GM12874 (cell line): ENCODE data around the gene MYPOP.
A peak's percentile ranks its signal among the peaks of the same experiment; 100 is the strongest.

Source experiments
- TF ChIP-seq, protein P1 (sequence below): IDR thresholded peaks from 2 replicates; pipeline ENCODE4 v1.5.1; 2011; ENCODE audit warnings: low read depth, mild to moderate bottlenecking, control low read depth, low read length, moderate library complexity; ENCODE audit not compliant: insufficient read depth

The MYPOP gene

DNA sequence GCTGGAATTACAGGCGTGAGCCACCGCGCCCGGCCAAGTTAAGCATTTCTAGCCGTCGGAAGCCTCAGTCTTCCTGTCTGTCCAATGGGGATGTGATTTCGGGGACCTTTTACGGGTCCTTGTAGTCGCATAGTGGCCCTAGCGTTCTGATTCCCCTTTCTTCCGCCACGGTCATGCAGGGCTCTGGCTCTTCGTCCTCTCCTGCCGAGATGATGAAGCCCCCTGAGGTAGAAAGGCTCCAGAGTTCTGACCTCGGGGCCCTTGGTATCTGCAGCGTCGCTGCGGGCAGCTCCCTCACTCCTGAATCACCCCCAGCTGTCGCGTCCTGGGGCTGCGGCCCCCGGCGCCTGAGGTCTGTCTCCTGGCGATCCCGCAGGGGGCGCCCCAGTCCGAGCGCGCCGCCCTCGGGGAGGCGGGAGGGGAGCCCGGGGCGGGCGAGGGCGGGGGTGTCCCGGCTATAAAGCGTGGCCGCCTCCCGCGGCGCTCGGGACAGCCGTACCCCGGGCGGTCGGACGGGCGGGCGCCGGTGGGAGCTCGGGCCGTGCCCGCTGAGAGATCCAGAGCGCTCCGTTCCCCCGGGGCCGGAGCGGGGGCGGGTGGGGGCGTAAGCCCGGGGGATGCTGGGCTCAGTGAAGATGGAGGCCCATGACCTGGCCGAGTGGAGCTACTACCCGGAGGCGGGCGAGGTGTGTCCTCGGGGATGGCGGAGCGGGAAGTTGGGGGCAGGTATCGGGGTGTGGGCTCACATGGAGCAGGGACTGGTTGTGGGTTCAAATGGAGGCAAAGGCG, 38.4 kb downstream of the MYPOP start, which contains the start of gene FOXA3:
Gene FOXA3, plus strand, starts transcription at position 487 of the 789 bp plus-strand sequence. Its CDS starts 131 bp downstream, at position 618.
- TF ChIP-seq, protein P1, sequence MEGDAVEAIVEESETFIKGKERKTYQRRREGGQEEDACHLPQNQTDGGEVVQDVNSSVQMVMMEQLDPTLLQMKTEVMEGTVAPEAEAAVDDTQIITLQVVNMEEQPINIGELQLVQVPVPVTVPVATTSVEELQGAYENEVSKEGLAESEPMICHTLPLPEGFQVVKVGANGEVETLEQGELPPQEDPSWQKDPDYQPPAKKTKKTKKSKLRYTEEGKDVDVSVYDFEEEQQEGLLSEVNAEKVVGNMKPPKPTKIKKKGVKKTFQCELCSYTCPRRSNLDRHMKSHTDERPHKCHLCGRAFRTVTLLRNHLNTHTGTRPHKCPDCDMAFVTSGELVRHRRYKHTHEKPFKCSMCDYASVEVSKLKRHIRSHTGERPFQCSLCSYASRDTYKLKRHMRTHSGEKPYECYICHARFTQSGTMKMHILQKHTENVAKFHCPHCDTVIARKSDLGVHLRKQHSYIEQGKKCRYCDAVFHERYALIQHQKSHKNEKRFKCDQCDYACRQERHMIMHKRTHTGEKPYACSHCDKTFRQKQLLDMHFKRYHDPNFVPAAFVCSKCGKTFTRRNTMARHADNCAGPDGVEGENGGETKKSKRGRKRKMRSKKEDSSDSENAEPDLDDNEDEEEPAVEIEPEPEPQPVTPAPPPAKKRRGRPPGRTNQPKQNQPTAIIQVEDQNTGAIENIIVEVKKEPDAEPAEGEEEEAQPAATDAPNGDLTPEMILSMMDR: peak; percentile 83

DNA sequence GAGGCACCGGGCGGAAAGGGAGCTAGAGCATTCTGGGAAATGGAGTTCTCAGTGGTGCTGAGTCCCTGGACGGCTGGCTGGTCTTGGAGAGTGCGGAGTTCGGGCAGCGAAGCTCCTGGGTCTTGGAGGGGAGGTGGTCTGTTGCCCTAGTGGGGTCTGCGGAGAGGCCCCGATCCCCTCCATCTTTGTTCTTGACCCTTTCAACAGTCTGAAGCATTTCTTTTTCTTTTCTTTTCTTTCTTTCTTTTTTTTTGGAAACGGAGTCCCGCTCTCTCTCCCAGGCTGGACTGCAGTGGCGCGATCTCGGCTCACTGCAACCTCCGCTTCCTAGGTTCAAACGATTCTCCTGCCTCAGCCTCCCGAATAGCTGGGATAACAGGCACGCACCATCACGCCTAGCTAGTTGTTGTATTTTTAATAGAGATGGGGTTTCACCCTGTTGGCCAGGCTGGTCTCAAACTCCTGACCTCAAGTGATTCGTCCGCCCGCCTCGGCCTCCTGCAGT, 39.0 kb downstream of the MYPOP start:
- TF ChIP-seq, protein P1: no peak

DNA sequence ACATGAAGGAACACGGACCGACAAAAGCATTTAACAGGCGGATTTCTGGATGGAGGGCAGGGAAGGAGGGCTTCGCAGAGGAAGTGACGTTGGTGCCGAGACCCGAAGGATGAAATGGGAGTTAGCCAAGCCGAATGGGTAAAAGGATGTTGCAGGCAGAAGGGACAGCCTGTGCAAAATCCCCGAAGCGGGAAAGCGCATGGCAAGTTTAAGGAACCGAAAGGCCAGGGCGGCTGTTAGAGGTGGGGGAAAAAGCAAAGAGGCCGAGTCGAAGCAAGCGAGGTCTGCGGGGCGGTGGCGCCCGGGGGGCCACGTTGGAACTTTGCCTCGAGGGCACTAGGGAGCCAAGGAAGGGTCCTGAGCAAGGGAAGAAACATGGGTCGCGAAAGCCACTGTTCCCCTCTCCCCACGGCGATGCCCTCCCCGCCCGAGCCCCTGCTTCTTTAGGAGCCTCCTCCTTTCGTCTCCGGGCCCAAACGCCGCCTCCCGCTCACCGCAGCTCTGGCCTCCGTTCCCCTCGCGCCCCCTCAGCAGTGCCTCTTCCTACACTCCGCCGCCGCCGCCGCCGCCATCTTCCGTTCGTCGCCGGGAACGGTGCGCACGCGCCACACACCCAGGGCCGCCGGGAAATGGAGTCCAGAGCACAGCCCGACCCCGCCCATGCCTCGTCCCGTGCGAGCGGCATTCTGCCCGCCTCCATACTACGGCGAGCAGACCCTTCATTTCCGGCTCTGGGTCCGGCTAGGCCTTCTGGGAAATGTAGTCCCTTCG, 39.7 kb downstream of the MYPOP start, which contains the start of gene SYMPK:
Gene SYMPK, minus strand, starts transcription at position 584 of the 771 bp plus-strand sequence. CDS start 8,652 bp downstream, outside the sequence.
- TF ChIP-seq, protein P1: no peak

DNA sequence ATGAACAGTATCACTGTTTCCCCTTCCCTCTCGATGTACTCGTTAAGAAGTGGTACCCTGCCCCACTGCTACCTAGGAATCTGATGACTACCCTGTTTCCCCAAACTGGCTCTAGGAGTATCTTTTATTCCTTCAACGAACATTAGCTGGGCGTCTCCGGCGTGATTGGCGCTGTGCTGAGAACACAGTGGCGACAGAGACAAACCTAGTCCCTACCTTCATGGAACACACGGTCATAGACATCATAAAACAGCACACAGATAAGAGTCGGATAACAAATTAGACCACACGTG, 40.2 kb downstream of the MYPOP start:
- TF ChIP-seq, protein P1: no peak

DNA sequence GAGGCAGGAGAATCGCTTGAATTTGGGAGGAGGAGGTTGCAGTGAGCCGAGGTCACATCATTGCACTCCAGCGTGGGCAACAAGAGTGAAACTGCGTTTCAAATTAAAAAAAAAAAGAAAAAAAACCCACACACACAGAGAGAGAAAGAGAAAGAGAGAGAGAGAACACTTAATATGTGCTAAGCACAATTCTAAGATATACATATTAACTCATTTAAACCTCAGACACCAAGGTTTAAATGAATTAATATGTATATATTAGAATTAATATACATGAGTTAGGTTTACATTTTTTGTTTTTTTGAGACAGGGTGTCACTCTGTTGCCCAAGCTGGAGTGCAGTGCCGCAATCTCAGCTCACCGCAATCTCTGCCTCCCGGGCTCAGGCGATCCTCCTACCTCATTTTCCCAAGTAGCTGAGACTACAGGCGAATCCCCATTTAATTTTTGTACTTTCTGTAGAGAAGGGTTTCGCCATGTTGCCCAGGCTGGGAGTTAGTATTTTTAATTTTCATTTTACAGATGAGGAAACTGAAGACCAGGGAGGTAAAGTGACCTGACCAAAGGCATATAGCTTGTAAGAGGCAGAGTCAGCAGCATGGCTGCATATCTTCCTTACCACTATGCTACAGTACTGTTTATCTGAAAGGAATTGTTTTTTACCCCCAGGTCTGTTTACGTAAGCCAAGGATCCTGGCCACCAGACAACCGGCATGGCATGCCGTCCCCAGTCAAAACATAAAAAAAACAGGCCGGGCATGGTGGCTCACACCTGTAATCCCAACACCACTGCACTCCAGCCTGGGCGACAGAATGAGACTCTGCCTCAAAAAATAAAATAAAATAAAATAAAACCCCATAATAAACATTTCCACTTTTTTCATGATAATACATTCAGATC, 41.8 kb downstream of the MYPOP start:
- TF ChIP-seq, protein P1: no peak

DNA sequence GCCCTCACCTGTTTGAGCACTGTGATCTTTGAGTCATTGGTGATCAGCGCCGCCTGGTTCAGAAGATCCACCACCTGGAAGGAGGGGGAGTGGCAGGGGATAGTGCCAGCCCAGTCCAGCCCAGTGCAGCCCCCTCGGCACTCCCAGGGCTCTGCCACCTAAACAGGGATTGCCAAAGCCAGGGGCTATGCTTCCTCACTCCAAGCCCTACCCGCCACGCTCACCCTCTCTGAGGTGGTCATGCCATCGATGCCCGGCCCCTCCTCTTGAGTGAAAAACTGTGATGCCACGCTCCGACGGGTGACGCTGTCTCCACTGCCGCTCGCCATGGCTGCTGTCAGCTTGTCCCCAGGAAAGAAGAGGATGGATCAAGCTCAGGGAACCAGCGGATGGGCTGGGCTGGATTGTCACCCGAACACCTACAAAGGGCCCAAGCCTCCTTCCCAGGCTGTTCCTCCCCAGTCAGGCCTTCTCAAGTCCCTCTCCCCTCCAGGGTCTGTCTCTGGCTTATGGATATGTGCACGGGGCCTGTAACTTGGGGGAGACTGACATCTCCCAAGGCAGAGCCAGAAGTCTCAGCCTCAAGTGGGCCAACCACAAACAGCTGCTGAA, 48.1 kb downstream of the MYPOP start:
- TF ChIP-seq, protein P1: no peak
